GM13976 (cell line): ENCODE data around the gene PLPPR3.

Experiments
- DNase-seq: peaks from one replicate; pipeline ENCODE4 v3.0.0; 2012; ENCODE audit warnings: low spot score
- in situ Hi-C: fragments of 300-500 bp; cut with MboI; formaldehyde crosslinking; loops from one replicate; pipeline ENCODE4 v1.12.0; 2022; ENCODE audit warnings: low sequenced_read_pairs, mixed read lengths, inconsistent platforms; ENCODE audit not compliant: unreplicated experiment
- TF ChIP-seq, protein P1 (sequence below): IDR thresholded peaks from 2 replicates; pipeline ENCODE4 v1.5.1; 2012; ENCODE audit warnings: borderline replicate concordance, mild to moderate bottlenecking; ENCODE audit not compliant: insufficient read depth; ENCODE audit errors: extremely low read depth, missing control alignments, control extremely low read depth

Gene PLPPR3

DNA sequence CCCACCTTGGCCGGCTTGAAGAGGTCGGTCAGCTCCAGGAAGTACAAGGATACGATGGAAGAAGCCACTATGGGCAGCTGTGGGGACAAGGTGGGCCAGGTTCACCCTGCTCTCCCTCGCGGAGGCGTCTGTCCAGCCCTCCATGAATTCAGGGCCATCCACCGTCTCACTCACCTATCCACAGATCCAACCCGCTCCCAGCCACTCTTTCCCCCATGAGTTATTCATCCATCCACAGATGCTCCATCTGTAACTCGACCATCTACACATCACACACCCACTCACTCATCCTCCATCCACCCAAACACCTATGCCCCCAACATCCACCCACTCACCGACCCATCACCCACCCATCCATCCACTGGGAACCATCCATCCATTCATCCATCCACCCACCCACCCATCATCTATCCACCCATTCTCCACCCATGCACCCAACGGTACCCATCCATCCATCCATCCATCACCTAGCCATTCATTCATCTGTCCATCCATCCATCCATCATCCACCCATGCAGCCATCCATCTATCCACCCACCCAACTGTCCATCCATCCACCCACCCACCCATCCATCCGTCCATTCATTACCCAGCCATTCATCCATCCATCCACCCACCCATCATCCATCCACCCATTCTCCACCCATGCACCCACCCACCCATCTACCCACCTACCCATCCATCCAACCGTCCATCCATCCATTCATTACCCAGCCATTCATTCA lies 5.8 kb downstream of the PLPPR3 start:
- in situ Hi-C loops: no loop called here
- no peak for DNase-seq
- TF ChIP-seq, protein P1, sequence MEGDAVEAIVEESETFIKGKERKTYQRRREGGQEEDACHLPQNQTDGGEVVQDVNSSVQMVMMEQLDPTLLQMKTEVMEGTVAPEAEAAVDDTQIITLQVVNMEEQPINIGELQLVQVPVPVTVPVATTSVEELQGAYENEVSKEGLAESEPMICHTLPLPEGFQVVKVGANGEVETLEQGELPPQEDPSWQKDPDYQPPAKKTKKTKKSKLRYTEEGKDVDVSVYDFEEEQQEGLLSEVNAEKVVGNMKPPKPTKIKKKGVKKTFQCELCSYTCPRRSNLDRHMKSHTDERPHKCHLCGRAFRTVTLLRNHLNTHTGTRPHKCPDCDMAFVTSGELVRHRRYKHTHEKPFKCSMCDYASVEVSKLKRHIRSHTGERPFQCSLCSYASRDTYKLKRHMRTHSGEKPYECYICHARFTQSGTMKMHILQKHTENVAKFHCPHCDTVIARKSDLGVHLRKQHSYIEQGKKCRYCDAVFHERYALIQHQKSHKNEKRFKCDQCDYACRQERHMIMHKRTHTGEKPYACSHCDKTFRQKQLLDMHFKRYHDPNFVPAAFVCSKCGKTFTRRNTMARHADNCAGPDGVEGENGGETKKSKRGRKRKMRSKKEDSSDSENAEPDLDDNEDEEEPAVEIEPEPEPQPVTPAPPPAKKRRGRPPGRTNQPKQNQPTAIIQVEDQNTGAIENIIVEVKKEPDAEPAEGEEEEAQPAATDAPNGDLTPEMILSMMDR: no peak

DNA sequence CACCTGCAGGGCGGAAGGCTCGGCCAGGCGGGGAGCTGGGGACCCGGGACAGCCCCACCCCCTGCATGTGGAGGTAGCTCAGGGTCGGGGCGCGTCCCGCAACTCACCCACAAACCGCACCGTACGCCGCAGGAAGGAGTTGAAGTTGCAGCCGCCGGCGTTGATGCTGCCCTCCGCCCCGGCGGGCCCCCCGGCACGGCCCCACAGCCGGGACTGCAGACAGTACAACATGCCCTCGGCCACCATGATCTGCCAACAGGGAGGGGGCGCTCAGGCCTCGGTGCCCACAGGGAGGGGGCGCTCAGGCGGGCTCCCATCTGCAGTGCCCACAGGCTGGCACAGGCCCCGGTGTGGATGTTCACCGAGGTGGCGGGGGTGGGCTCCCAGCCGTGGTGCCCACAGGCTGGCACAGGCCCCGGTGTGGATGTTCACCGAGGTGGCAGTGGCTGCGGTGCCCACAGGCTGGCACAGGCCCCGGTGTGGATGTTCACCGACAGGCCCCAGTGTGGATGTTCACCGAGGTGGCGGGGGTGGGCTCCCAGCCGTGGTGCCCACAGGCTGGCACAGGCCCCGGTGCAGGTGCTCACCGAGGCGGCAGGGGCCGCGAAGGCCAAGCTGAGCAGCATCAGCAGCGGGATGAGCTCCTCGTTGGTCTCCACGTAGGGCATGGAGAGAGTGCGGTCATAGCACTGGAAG lies 6.5 kb downstream of the PLPPR3 start:
- in situ Hi-C loops: no loop called here
- no peak for DNase-seq
- TF ChIP-seq, protein P1: no peak

DNA sequence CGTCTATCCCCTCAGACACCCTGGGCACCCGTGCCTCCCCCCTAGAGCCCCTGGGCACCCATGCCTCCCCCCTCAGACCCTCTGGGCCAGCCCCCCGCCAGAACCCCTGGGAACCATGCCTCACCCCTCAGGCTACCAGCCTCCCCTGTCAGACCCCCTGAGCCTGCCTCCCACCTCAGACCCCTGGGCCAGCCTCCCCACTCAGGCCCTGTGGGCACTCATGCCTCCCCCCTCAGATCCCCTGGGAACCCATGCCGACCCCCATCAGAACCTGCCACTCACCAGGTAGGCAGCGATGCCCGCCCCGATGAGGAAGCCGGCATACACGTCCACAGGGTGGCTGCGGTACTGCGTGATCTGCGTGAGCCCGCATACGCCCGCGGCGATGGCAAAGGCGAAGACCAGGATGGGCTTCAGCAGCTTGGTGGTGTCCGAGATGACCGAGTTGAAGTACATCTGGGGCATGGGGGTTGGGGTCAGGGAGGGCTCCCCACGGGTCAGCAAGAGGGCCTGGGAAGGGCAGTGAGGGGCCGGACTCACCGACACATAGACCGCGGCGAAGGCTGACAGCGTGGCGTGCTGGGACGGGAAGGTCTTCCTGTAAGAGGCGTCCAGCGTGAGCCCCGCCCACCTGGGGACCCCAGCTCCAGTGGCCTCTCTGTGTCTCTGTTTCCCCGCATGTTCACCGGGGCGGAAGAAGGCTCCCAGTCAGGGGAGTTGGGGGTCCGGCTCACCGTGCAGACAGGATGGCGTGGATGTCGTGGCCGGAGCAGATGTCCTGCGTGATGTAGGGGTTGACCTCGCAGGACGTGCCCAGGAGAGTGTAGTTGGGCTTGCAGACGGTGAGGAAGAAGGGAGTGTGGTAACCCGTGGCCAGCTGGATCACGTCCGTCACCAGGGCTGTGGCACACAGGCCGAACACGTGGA lies 7.3 kb downstream of the PLPPR3 start:
- DNase-seq: no peak
- in situ Hi-C loops: no loop called here

DNA sequence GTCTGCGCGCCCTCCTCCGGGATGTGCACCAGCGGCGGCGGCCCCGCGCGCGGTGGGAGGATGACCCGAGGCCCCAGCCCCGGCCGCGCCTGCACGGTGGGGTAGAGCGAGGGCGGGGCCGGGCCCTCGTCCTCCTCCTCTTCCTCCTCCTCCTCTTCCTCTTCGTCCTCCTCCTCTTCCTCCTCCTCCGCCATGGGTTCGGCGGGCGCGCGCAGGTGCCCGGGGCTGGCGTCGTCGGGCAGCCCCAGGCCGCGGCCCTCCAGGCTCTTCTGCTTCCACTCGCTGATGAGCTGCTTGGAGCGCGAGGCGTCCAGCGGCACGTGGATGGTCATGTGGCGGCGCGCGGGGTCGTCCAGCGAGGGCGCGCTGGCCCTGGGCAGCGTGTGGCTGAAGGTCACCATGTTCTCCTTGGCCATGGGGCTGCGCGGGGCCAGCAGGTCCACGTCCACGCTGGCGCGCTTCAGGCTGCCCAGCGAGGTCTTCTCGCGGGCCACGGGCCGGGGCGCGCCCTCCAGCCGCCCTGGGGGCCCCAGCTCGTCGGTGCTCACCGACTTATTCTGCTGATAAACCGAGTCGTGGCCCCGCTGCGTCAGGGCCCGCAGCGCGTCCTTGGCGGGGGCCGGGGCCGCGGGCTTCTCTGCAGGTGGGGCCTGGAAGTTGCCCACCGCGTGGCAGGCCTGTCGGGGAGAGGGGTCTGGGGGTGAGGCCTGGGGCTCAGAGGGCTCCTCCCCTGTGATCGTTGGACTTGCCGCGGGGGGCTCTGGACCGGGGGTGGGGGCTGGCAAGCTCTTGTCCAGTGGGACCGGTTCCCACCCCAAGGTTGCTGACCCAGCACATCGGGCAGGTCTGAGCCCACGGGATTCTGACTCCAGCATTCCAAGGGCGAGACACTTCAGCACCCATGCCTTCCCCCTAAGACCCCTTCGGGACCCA lies 8.3 kb downstream of the PLPPR3 start:
- in situ Hi-C loops: no loop called here
- TF ChIP-seq, protein P1: no peak
- DNase-seq: no peak

More for the DNA sequence above, 7.3 kb downstream of the PLPPR3 start:
- TF ChIP-seq, protein P1: no peak

DNA sequence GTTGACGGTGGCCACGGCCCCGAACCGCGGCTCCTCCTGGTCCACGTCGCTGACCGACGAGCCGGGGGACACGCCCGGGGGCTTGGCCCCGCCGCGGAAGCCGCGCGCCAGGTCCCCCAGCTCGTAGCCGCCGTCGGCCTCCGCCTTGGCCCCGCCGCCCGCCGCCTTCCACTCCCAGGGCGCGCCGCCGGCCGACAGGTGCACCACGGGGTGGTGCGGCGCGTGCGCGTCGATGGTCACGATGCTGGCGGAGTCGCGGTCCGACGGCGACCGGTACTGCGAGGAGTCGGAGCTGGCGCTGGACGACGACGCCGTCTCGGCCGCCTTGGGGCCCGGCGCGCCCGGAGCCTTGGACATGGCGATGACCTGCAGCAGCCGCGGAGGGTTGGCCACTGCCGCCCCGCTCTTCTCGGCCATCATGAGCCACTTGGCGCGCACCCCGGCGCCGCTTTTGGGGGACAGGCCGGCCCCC lies 9.0 kb downstream of the PLPPR3 start:
- no peak for DNase-seq
- TF ChIP-seq, protein P1: no peak
- in situ Hi-C loops: no loop called here
